GM21723 (cell line): ENCODE measurements around the gene CCDC197.
A peak's percentile ranks its signal among the peaks of the same experiment; 100 is the strongest.

Experiments used
- ATAC-seq: cut with Tn5 transposase; IDR thresholded peaks from one replicate; pipeline ENCODE4 v1.9.1; 2021; ENCODE audit warnings: mild to moderate bottlenecking, moderate library complexity; ENCODE audit not compliant: unreplicated experiment

Gene CCDC197

DNA sequence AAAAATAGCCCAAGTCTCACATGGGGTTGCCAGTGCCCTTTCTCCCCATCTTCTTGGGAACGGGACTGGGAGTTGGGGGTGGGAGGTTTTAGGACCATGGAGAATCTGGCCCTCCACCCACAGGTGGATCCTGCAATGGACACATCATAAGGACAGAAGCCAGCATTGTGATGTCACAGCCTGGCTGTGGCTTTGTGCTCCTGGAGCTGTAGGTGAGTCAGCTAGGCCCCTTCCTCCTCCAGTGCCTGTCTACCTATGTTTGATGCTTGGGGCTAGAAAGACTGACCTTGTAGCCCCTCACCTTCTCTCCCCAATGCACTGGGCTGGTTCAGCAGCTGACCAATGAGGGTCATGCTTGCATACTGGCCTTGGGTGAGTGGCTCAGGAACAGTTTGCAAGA is at the start of gene CCDC197:
Gene CCDC197, plus strand, starts transcription at position 220 of the 400 bp plus-strand sequence. CDS start 831 bp downstream, outside the sequence.
- no peak for ATAC-seq

DNA sequence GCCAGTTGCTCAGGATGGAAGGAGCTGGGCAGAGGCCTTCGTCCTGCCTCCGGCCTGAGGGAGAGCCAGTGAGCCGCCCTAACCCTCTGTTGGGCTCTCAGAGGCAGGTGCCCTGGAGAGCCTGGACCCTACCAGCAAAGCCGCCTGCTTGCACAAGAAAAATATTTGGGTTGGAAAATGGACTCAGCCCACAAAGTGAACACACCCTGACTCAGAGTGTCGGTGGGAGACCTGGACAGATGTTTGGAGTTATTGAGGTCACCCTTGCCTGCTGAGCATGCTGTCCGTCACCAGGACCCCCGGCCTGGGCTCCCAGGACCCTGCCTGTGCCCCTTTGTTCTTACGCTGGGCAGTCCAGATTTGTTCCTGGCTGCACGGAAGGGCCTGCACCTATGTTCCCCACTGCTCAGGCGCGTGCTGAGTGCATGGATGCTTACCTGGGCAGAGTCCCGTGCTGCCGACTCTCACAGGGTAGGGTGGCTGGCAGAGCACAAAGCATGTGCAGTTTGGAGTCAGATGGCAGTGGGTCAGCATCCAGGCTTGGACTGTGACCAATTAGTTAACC is 47.5 kb upstream of the CCDC197 start:
- ATAC-seq: no peak

DNA sequence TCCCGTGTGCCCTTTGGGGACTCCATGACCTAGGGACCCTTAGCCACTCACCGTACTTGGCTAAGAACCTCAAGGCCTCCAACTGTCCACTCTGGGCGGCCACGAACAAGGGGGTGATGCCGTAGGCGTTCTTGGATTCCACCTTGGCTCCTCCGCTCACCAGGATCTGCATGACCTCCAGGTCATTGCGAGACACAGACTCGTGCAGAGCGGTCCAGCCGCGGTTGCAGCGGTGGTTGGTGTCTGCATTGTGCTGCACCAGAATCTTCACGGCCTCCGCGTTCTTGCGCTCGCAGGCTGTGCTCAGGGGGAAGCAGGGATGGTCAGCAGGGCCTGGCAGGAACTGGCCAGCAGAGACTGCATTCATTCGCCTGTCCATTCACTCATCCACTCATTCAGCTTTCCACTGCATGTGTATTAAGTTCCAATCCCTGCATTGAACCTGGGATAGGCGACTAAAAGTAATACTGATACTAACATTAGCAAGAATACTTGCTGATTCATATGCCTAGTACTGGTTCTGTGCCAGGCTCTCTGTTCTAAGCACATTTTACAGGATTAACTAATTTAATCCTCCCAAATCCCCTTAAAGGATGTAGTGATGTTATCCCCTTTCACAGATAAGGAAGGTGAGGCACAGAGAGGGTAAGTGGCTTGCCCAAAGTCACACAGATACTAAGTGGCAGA is 46.0 kb upstream of the CCDC197 start:
- no peak for ATAC-seq

DNA sequence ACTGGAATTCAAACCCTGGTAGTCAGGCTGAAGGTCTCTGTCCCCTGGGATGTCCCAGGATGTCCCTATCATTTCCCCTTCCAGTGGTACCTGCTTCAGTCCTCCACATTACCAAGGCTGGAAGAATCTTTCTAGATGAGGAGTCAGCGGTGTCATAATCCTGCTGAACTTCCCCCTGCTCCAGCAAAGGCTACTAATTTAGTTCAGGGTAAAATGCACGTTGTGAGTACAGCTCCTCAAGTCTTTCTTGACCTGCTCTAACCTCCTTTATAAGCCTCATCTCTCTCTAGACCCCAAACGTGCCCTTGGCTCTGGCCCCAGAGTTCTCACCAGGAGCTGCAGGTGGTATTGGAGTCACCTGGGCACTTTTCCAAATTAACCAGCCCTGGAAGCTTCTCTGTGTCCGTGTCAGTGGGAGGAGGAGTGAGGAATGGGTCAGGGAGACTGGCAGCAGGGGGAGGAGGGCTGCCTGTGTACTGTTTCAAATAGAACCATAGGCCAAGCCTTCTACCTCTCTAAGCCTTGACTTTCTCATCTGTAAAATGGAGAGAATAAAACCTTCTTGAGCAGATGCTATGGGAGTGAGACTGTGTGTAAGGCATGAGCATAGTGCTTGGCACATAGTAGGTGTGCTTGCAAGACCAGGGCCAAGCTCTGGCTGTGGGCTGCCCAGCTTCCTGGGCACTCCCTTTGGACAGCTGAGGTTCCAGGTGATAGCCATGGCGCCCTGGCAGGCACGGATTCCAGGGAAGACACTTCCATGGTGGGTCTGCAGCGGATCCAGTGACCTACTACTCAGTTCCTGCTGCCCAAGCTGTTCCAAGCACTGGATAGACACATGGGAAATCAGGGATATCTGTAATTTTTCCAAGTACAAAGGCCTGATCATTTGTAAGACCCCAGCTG is 45.2 kb upstream of the CCDC197 start:
- ATAC-seq: no peak

DNA sequence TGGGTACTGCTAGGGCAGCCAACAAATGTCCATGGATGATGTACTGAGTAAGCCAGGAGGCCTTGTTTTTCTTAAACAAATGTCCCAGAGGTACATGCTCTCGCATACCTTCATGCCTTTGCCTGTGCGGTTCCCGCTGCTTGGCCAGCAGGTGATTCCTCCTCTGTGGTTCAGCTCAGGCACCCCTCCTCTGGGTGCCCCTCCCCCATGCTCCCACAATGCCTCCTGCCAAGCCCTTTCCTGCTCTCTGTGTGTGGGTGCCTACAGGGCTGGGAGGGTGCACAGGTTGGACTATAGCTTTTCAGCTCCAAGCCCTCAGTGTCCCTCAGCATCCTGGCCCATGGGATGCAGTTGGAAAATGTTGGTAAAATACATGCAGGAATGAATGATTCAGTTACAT is 44.3 kb upstream of the CCDC197 start:
- no peak for ATAC-seq

DNA sequence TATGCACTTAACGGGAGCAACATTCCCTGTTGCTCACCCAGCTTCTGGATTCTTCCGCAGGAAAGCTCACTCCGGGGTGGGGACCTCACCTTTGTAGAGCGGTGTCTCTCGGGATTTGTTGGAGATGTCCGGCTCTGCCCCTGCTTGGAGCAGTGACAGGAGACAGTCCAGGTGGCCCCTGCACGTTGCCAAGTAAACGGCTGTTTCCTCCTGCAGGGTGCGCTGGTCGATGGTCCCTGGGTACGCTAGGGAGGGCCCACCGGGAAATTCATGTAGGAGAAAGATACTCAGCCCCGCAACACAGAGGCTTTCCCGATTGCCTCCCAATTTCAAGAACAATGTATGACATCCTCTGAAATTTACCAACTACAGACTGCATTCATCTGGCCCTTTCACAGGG is 43.8 kb upstream of the CCDC197 start:
- ATAC-seq: no peak

DNA sequence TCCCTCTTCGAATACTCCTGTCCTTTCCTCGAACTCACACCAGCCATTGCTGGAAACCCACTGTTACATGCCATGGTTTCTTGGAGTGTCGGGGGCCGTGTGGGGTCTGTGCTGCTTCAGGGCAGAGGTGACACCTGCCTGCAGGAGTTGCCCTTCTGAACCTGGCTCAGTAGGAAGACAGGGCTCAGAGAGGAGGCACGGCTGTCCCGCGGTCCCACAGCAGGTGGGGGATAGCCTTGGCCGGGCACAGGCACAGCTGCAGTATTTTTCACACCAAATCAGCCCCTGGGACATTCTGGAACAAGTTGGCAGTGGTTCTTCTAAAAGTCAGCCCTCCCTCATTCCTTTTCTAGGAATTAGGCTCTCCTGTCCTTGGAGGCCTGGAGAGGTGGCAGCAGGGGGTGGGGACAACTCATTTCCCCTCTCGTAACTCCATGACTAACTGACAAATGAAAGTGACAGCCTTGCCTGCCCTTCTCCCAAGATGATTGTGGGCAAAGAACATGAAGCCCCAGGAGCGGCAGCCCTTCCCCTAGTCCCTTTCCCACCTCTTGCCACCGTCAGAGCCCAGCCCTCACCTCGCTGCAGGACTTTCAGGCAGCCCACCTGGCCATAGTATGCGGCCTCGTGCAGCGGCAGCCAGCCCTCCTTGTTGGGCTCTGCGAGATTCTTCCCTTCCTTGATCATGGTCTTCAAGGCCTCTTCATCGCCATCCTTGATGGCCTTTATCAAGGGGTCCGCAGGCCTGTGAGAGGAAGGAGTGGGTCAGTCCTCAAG is 43.2 kb upstream of the CCDC197 start:
- ATAC-seq: no peak

DNA sequence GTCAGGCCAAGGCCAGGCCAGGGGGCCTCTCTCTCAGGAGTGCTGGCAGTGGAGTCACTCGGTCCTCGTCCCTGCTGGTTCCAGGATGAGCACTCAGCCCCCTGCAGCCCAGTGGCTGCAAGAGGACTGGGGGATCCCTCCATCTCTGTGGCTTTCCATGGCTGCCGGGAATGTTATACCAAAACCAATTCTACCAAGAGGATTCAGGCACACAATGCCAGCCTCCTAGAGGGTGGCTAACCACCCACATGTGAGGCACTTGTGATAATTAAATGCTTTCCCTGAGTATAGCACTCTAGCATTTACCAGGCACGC is 42.6 kb upstream of the CCDC197 start:
- no peak for ATAC-seq

DNA sequence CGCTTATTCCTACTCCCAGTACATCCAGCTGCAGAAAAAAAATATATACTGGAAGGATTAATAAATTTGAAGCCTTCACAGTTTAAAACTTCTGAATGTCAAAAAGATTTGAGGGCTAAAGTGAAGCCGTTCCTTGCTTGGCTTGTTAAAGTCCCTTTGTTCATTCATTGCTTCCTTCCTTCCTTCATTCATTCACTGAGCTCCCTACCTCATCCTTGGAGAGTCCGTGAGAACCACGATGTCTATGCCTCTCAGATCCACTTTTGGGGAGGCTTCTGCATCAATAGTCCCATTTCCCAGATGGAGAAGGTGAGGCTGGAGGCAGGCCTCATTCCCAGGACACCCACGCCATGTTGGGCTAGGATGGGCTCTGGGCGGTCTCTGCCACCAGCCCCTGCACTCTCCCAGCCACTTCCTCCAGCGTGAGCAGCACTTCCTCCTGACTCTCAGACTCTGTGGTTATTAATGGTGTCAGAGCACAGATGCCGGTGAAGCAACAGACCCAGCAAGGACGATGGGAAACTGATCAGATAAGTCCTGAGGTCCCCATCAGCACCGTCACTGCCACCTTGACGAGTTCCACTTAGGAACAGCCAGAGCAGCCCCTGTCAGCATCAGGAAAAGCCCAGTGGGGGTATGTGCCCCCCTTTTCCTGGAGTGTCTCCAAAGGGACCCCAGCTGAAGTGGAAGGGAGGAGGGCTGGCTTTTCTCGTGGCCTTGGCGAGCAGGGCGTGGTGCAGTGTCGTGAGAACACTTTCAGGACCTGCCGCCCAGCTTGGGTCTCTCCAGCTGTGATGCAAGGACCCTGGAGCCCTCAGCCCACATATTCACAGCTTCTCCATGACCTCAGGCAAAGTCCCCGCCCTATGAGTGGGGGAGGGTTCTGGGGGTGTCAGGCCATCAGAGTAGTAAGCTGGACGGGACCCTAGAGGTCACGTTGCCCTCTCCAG is 41.9 kb upstream of the CCDC197 start:
- peak; percentile 35 for ATAC-seq

DNA sequence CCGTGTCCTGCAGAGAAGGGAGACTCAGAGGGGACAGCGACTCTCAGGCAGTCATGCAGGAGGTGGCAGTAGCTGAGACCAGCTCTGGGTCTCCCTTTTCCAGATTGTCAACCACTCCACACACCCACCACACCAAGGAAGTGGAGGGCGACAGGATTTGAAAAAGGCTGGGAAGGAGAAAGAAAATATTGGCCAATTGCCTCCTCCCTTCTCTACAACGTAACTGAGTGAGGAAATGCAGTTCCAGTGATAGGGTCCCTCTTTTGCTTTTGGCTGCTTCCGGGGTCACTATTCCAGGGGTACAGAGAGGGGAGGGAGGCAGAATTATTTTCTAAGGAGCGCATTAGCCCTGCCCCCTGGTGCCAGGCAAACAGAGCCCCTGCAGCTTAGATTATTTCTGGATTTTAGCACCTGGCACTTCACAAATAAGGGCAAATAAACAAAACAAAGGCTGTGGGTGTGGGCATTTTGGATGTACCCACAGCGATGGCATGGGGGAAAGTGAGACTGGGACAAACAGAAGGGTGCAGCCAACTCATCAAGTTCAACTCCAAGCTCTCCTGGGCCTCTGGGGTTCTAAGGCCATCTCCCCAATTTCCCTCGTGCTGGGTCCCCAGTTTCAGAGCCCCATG is 41.1 kb upstream of the CCDC197 start:
- ATAC-seq: no peak

DNA sequence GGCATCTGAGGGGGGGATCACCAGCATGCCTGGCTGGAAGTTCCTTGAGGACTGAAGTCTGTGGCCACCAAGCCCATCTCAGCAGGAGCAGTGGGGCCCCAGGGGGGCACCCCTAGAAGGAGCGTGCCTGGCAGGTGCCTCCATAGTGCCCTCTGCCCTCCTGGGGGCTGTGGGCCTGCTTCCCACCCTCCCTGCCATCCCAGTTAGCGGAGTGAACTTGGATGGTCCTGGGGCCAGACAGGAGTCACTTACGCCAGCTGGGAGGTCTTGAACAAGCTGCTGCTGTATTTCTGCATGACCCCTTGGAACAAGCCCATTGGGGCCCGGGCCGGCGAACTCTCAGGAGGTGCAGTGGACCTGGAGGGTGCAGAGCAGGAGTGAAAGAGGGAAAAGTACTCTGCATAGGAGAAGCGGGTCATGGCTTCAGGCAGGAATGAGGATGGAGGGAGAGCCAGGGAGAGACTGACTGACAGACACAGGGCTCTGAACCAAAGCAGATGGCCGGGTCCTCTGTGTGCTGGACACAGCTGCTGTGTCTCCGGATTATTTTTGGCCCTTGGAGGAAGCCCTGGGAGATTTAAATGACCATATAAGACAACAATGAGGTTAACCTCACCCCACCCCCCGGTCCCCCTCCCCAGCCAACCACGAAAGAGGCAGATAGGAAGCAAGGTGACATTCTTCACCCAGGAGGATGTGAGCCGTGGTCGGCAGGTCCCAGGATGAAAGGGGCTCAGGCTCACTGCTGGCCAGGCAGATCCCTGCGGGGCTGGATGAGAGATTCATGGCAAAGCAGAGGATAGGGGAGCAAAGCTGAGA is 40.4 kb upstream of the CCDC197 start:
- no peak for ATAC-seq

DNA sequence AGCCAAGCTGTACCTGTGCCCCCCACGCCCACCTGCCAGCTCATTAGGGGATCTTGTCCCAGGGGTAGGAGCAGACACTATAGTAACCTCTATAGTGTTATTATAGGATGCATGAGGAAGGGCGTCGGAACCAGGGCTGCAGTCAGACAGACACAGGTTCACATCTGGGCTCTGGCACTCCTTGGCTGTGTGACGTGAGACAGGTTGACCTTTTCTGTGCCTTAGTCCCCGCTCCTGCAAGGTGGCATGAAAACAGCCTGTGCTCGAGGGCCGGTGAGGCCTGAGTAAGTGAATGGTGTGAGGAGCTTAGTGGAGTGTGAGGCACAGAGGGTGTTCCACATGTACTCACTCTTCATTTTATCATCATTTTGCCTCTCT is 39.8 kb upstream of the CCDC197 start:
- ATAC-seq: no peak

DNA sequence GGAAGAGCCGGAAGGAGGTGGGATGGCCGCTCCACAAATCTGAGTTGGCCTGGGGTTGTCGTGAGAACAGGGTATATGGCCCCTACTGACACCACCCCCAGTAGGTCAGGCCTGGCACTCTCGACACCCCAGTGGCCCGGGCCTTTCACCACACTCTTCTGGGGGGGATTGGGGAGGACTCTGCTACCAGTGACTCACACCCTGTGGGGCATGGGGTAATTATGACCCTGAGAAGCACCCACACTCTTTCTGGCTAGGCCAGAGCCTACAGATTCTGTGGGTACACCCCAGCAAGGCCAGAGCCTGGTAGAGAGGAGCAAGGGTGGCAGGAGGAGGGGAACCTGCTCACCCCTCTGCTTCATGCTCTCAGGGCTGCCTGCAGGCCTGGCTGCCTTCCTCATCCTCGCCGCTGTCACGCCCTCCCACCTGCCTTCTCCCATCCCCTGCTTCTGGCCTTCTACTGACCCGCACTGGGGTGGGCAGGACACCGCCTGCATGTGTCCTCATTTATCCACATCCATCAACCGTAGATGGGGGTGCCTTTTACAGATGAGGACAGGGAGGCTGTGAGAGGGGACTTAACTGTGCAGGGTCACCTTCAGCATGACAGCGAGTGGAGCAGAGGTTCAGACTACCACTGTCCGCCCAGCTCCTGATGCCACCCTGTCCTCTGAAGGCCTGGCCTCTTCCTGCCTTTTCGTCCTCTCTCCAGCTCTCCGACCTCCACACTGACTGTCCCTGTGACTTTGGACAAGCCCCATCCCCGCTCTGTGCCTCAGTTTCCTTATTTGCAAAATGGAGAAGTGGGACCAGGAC is 39.1 kb upstream of the CCDC197 start:
- no peak for ATAC-seq

DNA sequence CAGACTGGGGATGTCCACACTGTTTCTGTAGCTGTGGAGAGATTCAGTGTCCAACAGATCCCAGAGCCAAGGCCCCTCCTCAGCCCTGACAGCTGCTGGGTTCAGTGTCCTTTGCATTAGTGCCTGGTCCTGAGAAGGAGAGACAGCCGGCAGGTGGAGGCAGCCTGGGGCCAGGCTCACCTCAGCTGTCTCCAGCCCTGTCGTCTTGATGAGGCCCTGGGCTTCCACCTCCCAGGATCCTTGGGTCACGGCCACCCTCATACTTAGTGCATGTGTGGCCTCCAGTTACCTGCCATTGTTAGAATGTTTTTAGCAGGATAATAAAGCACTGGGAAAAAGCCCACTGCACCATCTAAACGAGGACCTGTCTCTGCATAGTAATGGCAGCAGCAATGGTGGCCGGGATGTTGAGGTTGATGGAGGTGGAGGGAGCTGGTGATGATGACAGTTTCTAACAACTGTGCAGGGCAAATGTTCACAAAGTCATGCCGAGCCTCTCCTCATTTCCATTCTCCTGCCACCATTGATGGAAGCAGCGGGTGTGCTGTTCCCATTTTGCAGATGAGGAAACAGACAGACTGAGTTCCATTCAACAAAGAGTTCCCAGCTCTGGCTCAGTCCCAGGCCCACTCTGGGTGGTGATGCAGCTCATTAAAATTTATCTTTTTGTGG is 38.4 kb upstream of the CCDC197 start:
- no peak for ATAC-seq

DNA sequence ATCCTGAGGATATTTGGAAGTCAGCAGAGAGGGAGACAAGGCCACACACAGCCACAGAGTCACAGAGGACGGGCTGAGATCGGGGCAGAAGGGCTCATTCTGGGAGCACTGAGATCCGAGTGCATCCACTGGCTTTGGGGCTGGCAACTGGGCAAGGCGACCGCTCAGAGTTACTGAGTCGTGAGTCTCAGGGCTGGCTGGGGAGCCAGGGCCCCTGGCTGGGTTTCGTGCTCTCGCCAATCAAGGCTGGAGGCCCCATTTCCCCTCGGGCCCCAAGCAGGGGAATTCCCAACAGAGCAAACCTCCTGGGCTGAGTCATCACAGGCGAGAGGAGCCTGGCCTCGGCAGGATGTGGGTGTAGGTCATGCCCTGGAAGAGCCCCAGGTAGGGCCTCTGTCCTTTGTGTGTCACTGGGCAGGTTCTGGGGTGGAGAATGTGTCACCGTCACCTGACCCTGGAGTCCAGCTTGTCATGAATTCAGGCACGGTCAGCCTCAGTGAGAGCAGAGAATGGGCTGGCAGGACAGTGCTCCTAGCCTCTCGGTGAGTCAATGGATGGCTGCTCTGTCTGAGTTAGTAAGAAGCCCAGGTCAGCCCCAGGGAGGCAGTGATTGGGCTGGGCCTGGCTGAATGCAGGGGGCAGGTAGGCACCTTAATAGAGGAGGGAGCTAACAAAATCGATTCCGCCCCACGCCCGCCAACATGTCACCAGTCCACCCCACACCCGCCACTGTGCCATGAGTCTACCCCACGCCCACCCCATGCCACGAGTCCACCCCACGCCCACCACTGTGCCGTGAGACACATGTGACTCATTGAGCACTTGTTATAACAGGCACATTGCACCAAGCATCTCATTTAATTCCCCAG is 37.6 kb upstream of the CCDC197 start:
- peak; percentile 76 for ATAC-seq

DNA sequence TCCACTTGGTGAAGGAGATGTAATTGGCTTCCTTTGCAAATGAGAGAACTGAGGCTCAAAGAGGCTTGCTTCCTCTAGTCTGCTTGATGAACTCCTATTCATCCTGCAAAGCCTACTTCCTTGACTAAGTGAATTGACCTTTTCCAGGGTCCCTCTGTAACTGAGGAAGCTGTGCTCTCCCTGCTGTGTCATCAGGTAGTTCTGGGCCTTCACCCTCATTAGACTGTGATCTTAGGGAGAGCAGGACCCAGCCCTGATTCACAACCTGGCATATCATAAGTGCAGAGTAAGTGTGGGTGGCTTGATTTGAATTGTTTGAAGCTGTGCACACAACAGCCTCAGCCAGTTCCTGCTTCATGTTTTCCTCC is 37.0 kb upstream of the CCDC197 start:
- ATAC-seq: no peak
